Epithelial cell of esophagus (primary cell): ENCODE data around the gene UBD.

ENCODE experiments used
- DNase-seq: peaks from one replicate; pipeline ENCODE4 v3.0.0; 2010; ENCODE audit warnings: low read depth
- H3K4me3 ChIP-seq: 2 replicates; pipeline ENCODE4 v1.5.1; 2011; ENCODE audit warnings: mild to moderate bottlenecking, low read length, control low read depth
- CTCF ChIP-seq: IDR thresholded peaks from 2 replicates; pipeline ENCODE4 v1.5.1; 2011; ENCODE audit warnings: low read depth, mild to moderate bottlenecking, low read length, control low read depth, inconsistent platforms; ENCODE audit not compliant: insufficient read depth; ENCODE audit errors: missing control alignments

The UBD gene

GRCh38 chr6:29530671-29531310, 28.7 kb downstream of the UBD start:
- H3K4me3 ChIP-seq: no peak overlapping the region
- TF ChIP-seq CTCF: no peak
- no peak for DNase-seq

GRCh38 chr6:29529956-29530355, 29.6 kb downstream of the UBD start:
- no peak for DNase-seq
- no peak overlapping the region for H3K4me3 ChIP-seq
- no peak for TF ChIP-seq CTCF

GRCh38 chr6:29528988-29529560, 30.5 kb downstream of the UBD start:
- no peak for DNase-seq
- TF ChIP-seq CTCF: no peak
- H3K4me3 ChIP-seq: no peak overlapping the region

- TF ChIP-seq CTCF: no peak
- no peak overlapping the region for H3K4me3 ChIP-seq
- DNase-seq: no peak
These were observed 31.1 kb downstream of the UBD start for GRCh38 chr6:29528300-29528931.

GRCh38 chr6:29527564-29527963, 32.0 kb downstream of the UBD start:
- H3K4me3 ChIP-seq: no peak overlapping the region
- no peak for DNase-seq
- TF ChIP-seq CTCF: no peak

GRCh38 chr6:29527126-29527525, 32.4 kb downstream of the UBD start:
- no peak for TF ChIP-seq CTCF
- no peak overlapping the region for H3K4me3 ChIP-seq

GRCh38 chr6:29525311-29525639, 34.3 kb downstream of the UBD start:
- no peak for DNase-seq
- no peak for TF ChIP-seq CTCF
- no peak overlapping the region for H3K4me3 ChIP-seq

More at GRCh38 chr6:29527126-29527525, 32.4 kb downstream of the UBD start:
- no peak for DNase-seq
